Ishikawa (cell line): ENCODE measurements around the gene ETHE1.

Experiments used
- CEBPB ChIP-seq: IDR thresholded peaks from 2 replicates; pipeline ENCODE4 v1.6.1; 2012
- CREB1 ChIP-seq: IDR thresholded peaks from 2 replicates; pipeline ENCODE4 v1.6.1; 2012; ENCODE audit warnings: low read depth
- EGR1 ChIP-seq: IDR thresholded peaks from 2 replicates; pipeline ENCODE4 v1.6.1; 2012
- EP300 ChIP-seq: IDR thresholded peaks from 2 replicates; pipeline ENCODE4 v1.6.1; 2012; ENCODE audit warnings: borderline replicate concordance
- FOXM1 ChIP-seq: IDR thresholded peaks from 2 replicates; pipeline ENCODE4 v1.6.1; 2012; ENCODE audit warnings: low read depth, borderline replicate concordance
- NFIC ChIP-seq: IDR thresholded peaks from 2 replicates; pipeline ENCODE4 v1.6.1; 2012
- RAD21 ChIP-seq: IDR thresholded peaks from 2 replicates; pipeline ENCODE4 v1.6.1; 2012; ENCODE audit warnings: low read depth
- REST ChIP-seq: IDR thresholded peaks from 2 replicates; pipeline ENCODE4 v1.6.1; 2012; ENCODE audit warnings: low read depth, mild to moderate bottlenecking
- TAF1 ChIP-seq: IDR thresholded peaks from 2 replicates; pipeline ENCODE4 v1.6.1; 2012; ENCODE audit warnings: low read depth, mild to moderate bottlenecking
- TCF12 ChIP-seq: IDR thresholded peaks from 2 replicates; pipeline ENCODE4 v1.6.1; 2012; ENCODE audit warnings: low read depth
- TEAD4 ChIP-seq: IDR thresholded peaks from 2 replicates; pipeline ENCODE4 v1.6.1; 2012
- YY1 ChIP-seq: IDR thresholded peaks from 2 replicates; pipeline ENCODE4 v1.6.1; 2012; ENCODE audit warnings: low read depth
- ZBTB7A ChIP-seq: IDR thresholded peaks from 2 replicates; pipeline ENCODE4 v1.6.1; 2012; ENCODE audit warnings: low read depth
- TF ChIP-seq, protein P1 (sequence below): IDR thresholded peaks from 2 replicates; pipeline ENCODE4 v1.6.1; 2012
- TF ChIP-seq, protein P2 (sequence below): IDR thresholded peaks from 2 replicates; pipeline ENCODE4 v1.6.1; 2012

The ETHE1 gene

DNA sequence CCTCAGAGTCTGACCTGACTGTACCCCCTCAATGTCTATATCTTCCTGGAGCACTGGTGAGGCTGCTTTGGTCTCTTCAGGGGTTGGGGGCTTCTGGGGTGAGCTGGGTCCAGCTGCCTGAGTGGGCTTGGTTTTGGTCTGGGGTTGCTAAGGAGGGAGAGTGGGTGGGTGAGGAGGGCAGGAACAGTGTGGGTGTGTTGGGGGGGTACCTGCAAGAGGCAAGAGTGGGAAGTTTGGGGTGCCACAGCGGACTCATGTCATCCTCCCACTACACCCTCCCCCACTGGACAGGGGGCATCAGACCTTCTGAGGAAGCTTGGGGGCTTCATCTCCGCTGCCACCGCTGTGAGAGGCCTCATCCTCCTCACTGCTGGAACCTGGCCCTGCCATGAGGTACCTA lies 19.6 kb upstream of the ETHE1 start:
- no peak for TF ChIP-seq TEAD4
- TF ChIP-seq, protein P1, sequence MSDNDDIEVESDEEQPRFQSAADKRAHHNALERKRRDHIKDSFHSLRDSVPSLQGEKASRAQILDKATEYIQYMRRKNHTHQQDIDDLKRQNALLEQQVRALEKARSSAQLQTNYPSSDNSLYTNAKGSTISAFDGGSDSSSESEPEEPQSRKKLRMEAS, result no peak
- TF ChIP-seq CEBPB, result no peak
- TF ChIP-seq NFIC, result no peak
- no peak for TF ChIP-seq YY1

DNA sequence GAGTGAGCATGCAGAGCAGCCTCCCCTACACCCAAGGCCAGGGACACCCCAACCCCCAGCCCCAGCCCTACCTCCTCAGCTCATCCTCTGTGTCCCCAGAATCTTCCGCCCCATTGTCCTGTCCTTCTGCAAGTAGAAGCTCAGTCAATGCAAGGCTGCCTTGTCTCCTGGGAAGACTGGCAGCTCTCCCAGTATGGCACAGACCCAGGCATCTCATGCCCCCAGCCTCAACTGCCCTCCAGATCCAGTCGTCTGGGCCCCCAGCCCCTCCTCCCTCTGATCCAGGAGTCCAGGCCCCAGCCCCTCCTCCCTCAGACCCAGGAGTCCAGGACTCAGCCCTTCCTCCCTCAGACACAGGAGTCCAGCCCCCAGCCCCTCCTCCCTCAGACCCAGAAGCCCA lies 19.0 kb upstream of the ETHE1 start:
- TF ChIP-seq YY1 (no peak), RAD21 (no peak), CEBPB (no peak), REST (no peak), EGR1 (no peak), TAF1 (no peak), NFIC (no peak), TEAD4 (no peak), TCF12 (no peak), ZBTB7A (no peak), CREB1 (no peak), EP300 (no peak), FOXM1 (no peak)
- TF ChIP-seq, protein P2, sequence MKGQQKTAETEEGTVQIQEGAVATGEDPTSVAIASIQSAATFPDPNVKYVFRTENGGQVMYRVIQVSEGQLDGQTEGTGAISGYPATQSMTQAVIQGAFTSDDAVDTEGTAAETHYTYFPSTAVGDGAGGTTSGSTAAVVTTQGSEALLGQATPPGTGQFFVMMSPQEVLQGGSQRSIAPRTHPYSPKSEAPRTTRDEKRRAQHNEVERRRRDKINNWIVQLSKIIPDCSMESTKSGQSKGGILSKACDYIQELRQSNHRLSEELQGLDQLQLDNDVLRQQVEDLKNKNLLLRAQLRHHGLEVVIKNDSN, result no peak
- TF ChIP-seq, protein P1, result no peak

GRCh38 chr19:43545276-43545675 lies 18.3 kb upstream of the ETHE1 start:
- TF ChIP-seq EGR1 (no peak), CREB1 (no peak), NFIC (no peak), TCF12 (no peak), FOXM1 (no peak)
- TF ChIP-seq, protein P2, result no peak

GRCh38 chr19:43544077-43544476 lies 17.1 kb upstream of the ETHE1 start:
- TF ChIP-seq EGR1, result no peak
- no peak for TF ChIP-seq CEBPB
- no peak for TF ChIP-seq REST
- no peak for TF ChIP-seq EP300
- no peak for TF ChIP-seq CREB1
- TF ChIP-seq TEAD4, result no peak
- TF ChIP-seq FOXM1, result no peak
- TF ChIP-seq, protein P1, result no peak
- no peak for TF ChIP-seq TAF1
- no peak for TF ChIP-seq TCF12
- no peak for TF ChIP-seq YY1
- TF ChIP-seq RAD21, result no peak
- no peak for TF ChIP-seq NFIC

GRCh38 chr19:43541920-43542650 lies 15.1 kb upstream of the ETHE1 start:
- TF ChIP-seq ZBTB7A (no peak), CREB1 (no peak), FOXM1 (no peak), TCF12 (no peak), NFIC (no peak), TEAD4 (no peak), EGR1 (no peak), EP300 (no peak), RAD21 (no peak), TAF1 (no peak), YY1 (no peak), REST (no peak), CEBPB (no peak)
- TF ChIP-seq, protein P1, result no peak
- TF ChIP-seq, protein P2, result no peak
